ENCODE measurements around the gene ESPN. TPM values are rescaled to one million over a fixed set of nuclear protein-coding genes. Genes with fewer than 3 reads are reported as not detected.

ESPN gene
- total RNA-seq, 4 donors from 2014 or later: 14.5 to 22.2 (median 18.6) TPM

GRCh38 chr1:6500544-6501278, 76.1 kb downstream of the ESPN start:
- intact Hi-C loops (cut with DNase I): no loop called here
- 76 to 79% methylated on average over 19 to 21 of the region's 27 CpGs for WGBS, 2 donors
- Histone ChIP-seq H3K27me3 (peaks cover 0 to 17% (median 0%) of the 10 kb centered on the region in 4 donors), H3K36me3 (no peaks in the 10 kb centered on the region), H3K27ac (no peak overlapping the region), H3K4me3 (no peak overlapping the region), H3K9me3 (no peaks in the 10 kb centered on the region), H3K4me1 (peaks cover 23 to 59% (median 30%) of the 10 kb centered on the region in 3 donors)
- no peak for DNase-seq
- TF ChIP-seq CTCF (IDR thresholded peaks at IDR 0.05) (no peak), POLR2A (IDR thresholded peaks at IDR 0.05) (no peak)

GRCh38 chr1:6501279-6501813, 76.8 kb downstream of the ESPN start:
- Histone ChIP-seq H3K4me1 (peaks cover 16 to 52% (median 27%) of the 10 kb centered on the region in 3 donors), H3K4me3 (no peak overlapping the region), H3K36me3 (no peaks in the 10 kb centered on the region), H3K9me3 (no peaks in the 10 kb centered on the region), H3K27me3 (peaks cover 0 to 23% (median 0%) of the 10 kb centered on the region in 4 donors), H3K27ac (peak overlapping the region in 1 of 4 donors; percentile 44)
- intact Hi-C loops (cut with DNase I): no loop called here
- 83 to 87% methylated on average over 8 to 9 of the region's 10 CpGs for WGBS, 2 donors
- no peak for DNase-seq
- no peak for TF ChIP-seq POLR2A (IDR thresholded peaks at IDR 0.05)
- TF ChIP-seq CTCF (IDR thresholded peaks at IDR 0.05): no peak

- no peaks in the 10 kb centered on the region for H3K36me3 ChIP-seq
- WGBS, 2 donors: 60% methylated on average over 13 of the region's 31 CpGs; no CpG with 5 or more reads in 1 of the 2 donors
- H3K27ac ChIP-seq: peak overlapping the region in 2 of 4 donors; percentile 21 to 44
- no peak for DNase-seq
- H3K9me3 ChIP-seq: no peaks in the 10 kb centered on the region
- no peak for TF ChIP-seq POLR2A (IDR thresholded peaks at IDR 0.05)
- TF ChIP-seq CTCF (IDR thresholded peaks at IDR 0.05): no peak
- peaks cover 0 to 20% (median 0%) of the 10 kb centered on the region in 4 donors for H3K27me3 ChIP-seq
- no peak overlapping the region for H3K4me3 ChIP-seq
- intact Hi-C loops (cut with DNase I): no loop called here
- peaks cover 9 to 44% (median 21%) of the 10 kb centered on the region in 3 donors for H3K4me1 ChIP-seq
Measured at GRCh38 chr1:6502000-6502891, 77.7 kb downstream of the ESPN start.

- H3K36me3 ChIP-seq: no peaks in the 10 kb centered on the region
- peaks cover 0 to 27% (median 11%) of the 10 kb centered on the region in 3 donors for H3K4me1 ChIP-seq
- intact Hi-C loops (cut with DNase I): no loop called here
- H3K4me3 ChIP-seq: no peak overlapping the region
- WGBS, 2 donors: 84 to 85% methylated on average over 9 to 10 of the region's 20 CpGs
- TF ChIP-seq POLR2A (IDR thresholded peaks at IDR 0.05) (no peak), CTCF (IDR thresholded peaks at IDR 0.05) (no peak)
- no peak overlapping the region for H3K27ac ChIP-seq
- H3K27me3 ChIP-seq: peaks cover 0 to 30% (median 0%) of the 10 kb centered on the region in 4 donors
- no peaks in the 10 kb centered on the region for H3K9me3 ChIP-seq
- no peak for DNase-seq
Measured at GRCh38 chr1:6503884-6504602, 79.5 kb downstream of the ESPN start.

All from esophagus squamous epithelium (tissue), 5 donors.